CD14-positive monocyte (primary cell): ENCODE measurements around the gene CCDC141. TPM values are rescaled to one million over a fixed set of nuclear protein-coding genes. Genes with fewer than 3 reads are reported as not detected.

Source experiments
- DNase-seq, 3 donors: peaks; one replicate each; pipeline ENCODE4 v3.0.0-alpha.2; 2011 to 2022
- H2AFZ ChIP-seq: 2 replicates; pipeline ENCODE4 v1.6.0; 2012; ENCODE audit warnings: mild to moderate bottlenecking, low read depth, low read length, inconsistent platforms; ENCODE audit not compliant: insufficient read depth, poor library complexity, severe bottlenecking
- H3K27ac ChIP-seq, 2 donors: 1 replicate in 1 of 2; 2 replicates in 1 of 2; pipeline ENCODE4 v1.5.1; 2012 to 2013; ENCODE audit warnings: low read length in 2 of 2, control low read depth in 1 of 2, inconsistent platforms in 1 of 2, low read depth in 1 of 2, mild to moderate bottlenecking in 1 of 2
- H3K27me3 ChIP-seq, 2 donors: one replicate each; pipeline versions ENCODE4 v1.6.0 to v1.6.1; 2011 to 2013; ENCODE audit warnings: low read length in 2 of 2; ENCODE audit not compliant: control insufficient read depth in 2 of 2, insufficient read depth in 2 of 2
- H3K36me3 ChIP-seq, 2 donors: replicated peaks in 1 of 2; 1 replicate in 1 of 2; 2 replicates in 1 of 2; pipeline versions ENCODE4 v1.5.1 to v1.6.1; 2012 to 2013; ENCODE audit warnings: low read length in 2 of 2, control low read depth in 1 of 2, inconsistent platforms in 1 of 2, mild to moderate bottlenecking in 1 of 2; ENCODE audit not compliant: insufficient read depth in 2 of 2, control insufficient read depth in 1 of 2
- H3K4me1 ChIP-seq, 2 donors: 1 replicate in 1 of 2; 2 replicates in 1 of 2; pipeline versions ENCODE4 v1.5.1 to v1.6.1; 2012 to 2013; ENCODE audit warnings: low read length in 2 of 2, control low read depth in 1 of 2, inconsistent platforms in 1 of 2, mild to moderate bottlenecking in 1 of 2, moderate library complexity in 1 of 2; ENCODE audit not compliant: insufficient read depth in 2 of 2, control insufficient read depth in 1 of 2
- H3K4me2 ChIP-seq: replicated peaks from 2 replicates; pipeline ENCODE3; 2012; ENCODE audit warnings: low read length, moderate library complexity, mild to moderate bottlenecking; ENCODE audit not compliant: poor library complexity, severe bottlenecking; ENCODE audit errors: extremely low read depth
- H3K4me3 ChIP-seq, 3 experiments: fragments of 200-600 bp in 1 of 3; sonication (generic) in 1 of 3; replicated peaks in 1 of 3; 1 replicate in 2 of 3; 2 replicates in 1 of 3; pipeline ENCODE4 v1.5.1; 2011 to 2013; ENCODE audit warnings: low read length in 3 of 3, mild to moderate bottlenecking in 3 of 3, control low read depth in 2 of 3, low read depth in 2 of 3, inconsistent platforms in 1 of 3, moderate library complexity in 1 of 3
- H3K79me2 ChIP-seq: 2 replicates; pipeline ENCODE4 v1.6.0; 2012; ENCODE audit warnings: mild to moderate bottlenecking, control low read depth, inconsistent platforms, low read length, moderate library complexity; ENCODE audit not compliant: insufficient read depth
- H3K9ac ChIP-seq: 2 replicates; pipeline ENCODE4 v1.6.0; 2017; ENCODE audit warnings: low read length, mild to moderate bottlenecking; ENCODE audit not compliant: insufficient read depth, poor library complexity, severe bottlenecking
- H3K9me3 ChIP-seq, 2 donors: replicated peaks in 1 of 2; 1 replicate in 1 of 2; 2 replicates in 1 of 2; pipeline versions ENCODE4 v1.5.1 to v1.6.1; 2012 to 2013; ENCODE audit warnings: low read length in 2 of 2, control low read depth in 1 of 2; ENCODE audit not compliant: control insufficient read depth in 1 of 2, insufficient read depth in 1 of 2
- H4K20me1 ChIP-seq: 2 replicates; pipeline ENCODE4 v1.6.0; 2012; ENCODE audit warnings: mild to moderate bottlenecking, low read length, control low read depth, moderate library complexity; ENCODE audit not compliant: insufficient read depth
- H3K27ac Mint-ChIP-seq, 7 donors: one replicate each; pipeline ENCODE4 v1.8.0; 2020; ENCODE audit warnings: mild to moderate bottlenecking in 7 of 7, mixed read lengths in 7 of 7, moderate library complexity in 6 of 7, inconsistent platforms in 2 of 7
- H3K27me3 Mint-ChIP-seq, 3 donors: one replicate each; pipeline ENCODE4 v1.8.0; 2021 to 2022; ENCODE audit warnings: low read depth in 3 of 3, mild to moderate bottlenecking in 3 of 3, mixed read lengths in 3 of 3, moderate library complexity in 3 of 3, inconsistent platforms in 1 of 3
- H3K36me3 Mint-ChIP-seq, 2 donors: one replicate each; pipeline ENCODE4 v1.8.0; 2020; ENCODE audit warnings: mixed read lengths in 2 of 2, inconsistent platforms in 1 of 2, mild to moderate bottlenecking in 1 of 2
- H3K4me1 Mint-ChIP-seq: one replicate; pipeline ENCODE4 v1.8.0; 2020; ENCODE audit warnings: mild to moderate bottlenecking, mixed read lengths
- H3K4me3 Mint-ChIP-seq, 2 donors: one replicate each; pipeline ENCODE4 v1.8.0; 2020; ENCODE audit warnings: mild to moderate bottlenecking in 2 of 2, mixed read lengths in 2 of 2, moderate library complexity in 1 of 2
- H3K9me3 Mint-ChIP-seq, 7 donors: one replicate each; pipeline ENCODE4 v1.8.0; 2020 to 2022; ENCODE audit warnings: mixed read lengths in 7 of 7, mild to moderate bottlenecking in 6 of 7, moderate library complexity in 6 of 7, inconsistent platforms in 2 of 7
- WGBS: methylation state at CpG from one replicate; pipeline ENCODE4 v1.1.5; 2013; ENCODE audit warnings: missing lambda C conversion rate; ENCODE audit not compliant: insufficient coverage; 5-methylcytosine and 5-hydroxymethylcytosine counted together
- intact Hi-C, 2 donors: fragments of 100-400 bp; cut with micrococcal nuclease; formaldehyde crosslinking; loops; one replicate each; pipeline versions ENCODE4 v1.15.0 to v1.15.1; 2023
- polyA plus RNA-seq, 3 donors: library from polyadenylated mRNA; depleted of rRNA in 1 of 3; unstranded in 2 of 3; stranded (reverse) in 1 of 3; fragments of 300-500 nt in 2 of 3; fragments of >200 nt in 1 of 3; fragmentation: Illumina TruSeq in 2 of 3; gene quantifications; 1 replicate in 2 of 3; 2 replicates in 1 of 3; pipeline ENCODE4 v1.2.3, GENCODE V29; 2012 to 2021
- TF ChIP-seq, protein P1 (sequence below): fragments of 200-600 bp; IDR thresholded peaks from one replicate; pipeline ENCODE4 v1.8.0; 2022; ENCODE audit warnings: antibody characterized with exemption, mild to moderate bottlenecking

CCDC141 gene
- polyA plus RNA-seq, 3 donors: not detected

DNA sequence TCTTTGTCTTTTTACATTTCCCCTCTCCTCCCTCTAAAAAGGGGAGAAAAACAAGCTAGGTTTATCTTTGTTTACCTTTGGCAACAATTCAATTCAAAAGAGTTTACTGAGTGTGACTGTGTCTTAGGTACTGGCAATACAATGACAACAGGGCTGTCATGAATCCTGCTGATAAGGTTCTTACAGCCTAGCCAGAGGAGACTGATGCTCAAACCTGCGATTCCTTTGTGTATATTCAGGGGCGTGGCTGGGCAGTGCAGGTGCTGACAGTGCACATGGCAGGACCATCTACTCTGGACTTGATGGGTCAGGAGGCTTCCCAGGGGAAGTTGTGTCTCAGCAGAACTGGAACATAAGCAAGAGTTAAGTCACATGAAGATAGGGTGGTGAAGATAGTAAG, 219.5 kb downstream of the CCDC141 start:
- intact Hi-C loops: no loop called here
- Histone ChIP-seq H3K27ac (no peak overlapping the region), H3K79me2 (no peaks in the 10 kb centered on the region), H2AFZ (no peak overlapping the region), H3K9ac (no peak overlapping the region), H3K4me1 (no peaks in the 10 kb centered on the region), H3K36me3 (no peaks in the 10 kb centered on the region), H3K4me3 (no peak overlapping the region), H3K27me3 (no peaks in the 10 kb centered on the region), H3K4me2 (no peak overlapping the region), H3K9me3 (no peaks in the 10 kb centered on the region), H4K20me1 (no peaks in the 10 kb centered on the region)
- 91% methylated on average over 2 of the region's 2 CpGs for WGBS
- TF ChIP-seq, protein P1, sequence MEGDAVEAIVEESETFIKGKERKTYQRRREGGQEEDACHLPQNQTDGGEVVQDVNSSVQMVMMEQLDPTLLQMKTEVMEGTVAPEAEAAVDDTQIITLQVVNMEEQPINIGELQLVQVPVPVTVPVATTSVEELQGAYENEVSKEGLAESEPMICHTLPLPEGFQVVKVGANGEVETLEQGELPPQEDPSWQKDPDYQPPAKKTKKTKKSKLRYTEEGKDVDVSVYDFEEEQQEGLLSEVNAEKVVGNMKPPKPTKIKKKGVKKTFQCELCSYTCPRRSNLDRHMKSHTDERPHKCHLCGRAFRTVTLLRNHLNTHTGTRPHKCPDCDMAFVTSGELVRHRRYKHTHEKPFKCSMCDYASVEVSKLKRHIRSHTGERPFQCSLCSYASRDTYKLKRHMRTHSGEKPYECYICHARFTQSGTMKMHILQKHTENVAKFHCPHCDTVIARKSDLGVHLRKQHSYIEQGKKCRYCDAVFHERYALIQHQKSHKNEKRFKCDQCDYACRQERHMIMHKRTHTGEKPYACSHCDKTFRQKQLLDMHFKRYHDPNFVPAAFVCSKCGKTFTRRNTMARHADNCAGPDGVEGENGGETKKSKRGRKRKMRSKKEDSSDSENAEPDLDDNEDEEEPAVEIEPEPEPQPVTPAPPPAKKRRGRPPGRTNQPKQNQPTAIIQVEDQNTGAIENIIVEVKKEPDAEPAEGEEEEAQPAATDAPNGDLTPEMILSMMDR: no peak
- peaks cover 0 to 2% (median 0%) of the 10 kb centered on the region in 7 donors for H3K9me3 Mint-ChIP-seq
- no peaks in the 10 kb centered on the region for H3K4me1 Mint-ChIP-seq
- no peak overlapping the region for H3K27ac Mint-ChIP-seq
- H3K27me3 Mint-ChIP-seq: peaks cover 0 to 6% (median 2%) of the 10 kb centered on the region in 3 donors
- DNase-seq: no peak
- H3K4me3 Mint-ChIP-seq: no peak overlapping the region
- no peaks in the 10 kb centered on the region for H3K36me3 Mint-ChIP-seq

- no peak overlapping the region for H3K4me2 ChIP-seq
- Mint-ChIP-seq H3K36me3 (no peaks in the 10 kb centered on the region), H3K27ac (no peak overlapping the region), H3K4me1 (no peaks in the 10 kb centered on the region), H3K9me3 (peaks cover 0 to 2% (median 0%) of the 10 kb centered on the region in 7 donors), H3K27me3 (peaks cover 0 to 6% (median 2%) of the 10 kb centered on the region in 3 donors), H3K4me3 (no peak overlapping the region)
- WGBS: no CpG with 5 or more reads among the region's 3 CpGs
- H2AFZ ChIP-seq: no peak overlapping the region
- no peaks in the 10 kb centered on the region for H4K20me1 ChIP-seq
- TF ChIP-seq, protein P1: no peak
- H3K36me3 ChIP-seq: no peaks in the 10 kb centered on the region
- H3K4me1 ChIP-seq: no peaks in the 10 kb centered on the region
- no peaks in the 10 kb centered on the region for H3K79me2 ChIP-seq
- no peaks in the 10 kb centered on the region for H3K9me3 ChIP-seq
- no peak overlapping the region for H3K27ac ChIP-seq
- intact Hi-C loops: no loop called here
- H3K9ac ChIP-seq: no peak overlapping the region
- no peaks in the 10 kb centered on the region for H3K27me3 ChIP-seq
- no peak for DNase-seq
- no peak overlapping the region for H3K4me3 ChIP-seq
Measured at GRCh38 chr2:178829981-178830380, 220.0 kb downstream of the CCDC141 start.
